Hematopoietic multipotent progenitor cell (in vitro differentiated cells): ENCODE measurements around the gene CPLANE2. TPM values are rescaled to one million over a fixed set of nuclear protein-coding genes. Genes with fewer than 3 reads are reported as not detected.
"Not testable (repeated sequence)": the region's sequence is repeated elsewhere in the genome, so short reads cannot be mapped to it uniquely, and the experiment has no call there.

Experiments used
- DNase-seq, 3 donors: peaks; one replicate each; pipeline ENCODE4 v3.0.0-alpha.2; 2011 to 2015; ENCODE audit warnings: low read depth in 2 of 3, low spot score in 2 of 3
- total RNA-seq: library from RNA; depleted of rRNA; stranded (reverse); fragments of >200 nt; gene quantifications from one replicate; pipeline ENCODE4 v1.2.3, GENCODE V29; 2012

Gene CPLANE2
- total RNA-seq, 1 donor, result 20.7 TPM

DNA sequence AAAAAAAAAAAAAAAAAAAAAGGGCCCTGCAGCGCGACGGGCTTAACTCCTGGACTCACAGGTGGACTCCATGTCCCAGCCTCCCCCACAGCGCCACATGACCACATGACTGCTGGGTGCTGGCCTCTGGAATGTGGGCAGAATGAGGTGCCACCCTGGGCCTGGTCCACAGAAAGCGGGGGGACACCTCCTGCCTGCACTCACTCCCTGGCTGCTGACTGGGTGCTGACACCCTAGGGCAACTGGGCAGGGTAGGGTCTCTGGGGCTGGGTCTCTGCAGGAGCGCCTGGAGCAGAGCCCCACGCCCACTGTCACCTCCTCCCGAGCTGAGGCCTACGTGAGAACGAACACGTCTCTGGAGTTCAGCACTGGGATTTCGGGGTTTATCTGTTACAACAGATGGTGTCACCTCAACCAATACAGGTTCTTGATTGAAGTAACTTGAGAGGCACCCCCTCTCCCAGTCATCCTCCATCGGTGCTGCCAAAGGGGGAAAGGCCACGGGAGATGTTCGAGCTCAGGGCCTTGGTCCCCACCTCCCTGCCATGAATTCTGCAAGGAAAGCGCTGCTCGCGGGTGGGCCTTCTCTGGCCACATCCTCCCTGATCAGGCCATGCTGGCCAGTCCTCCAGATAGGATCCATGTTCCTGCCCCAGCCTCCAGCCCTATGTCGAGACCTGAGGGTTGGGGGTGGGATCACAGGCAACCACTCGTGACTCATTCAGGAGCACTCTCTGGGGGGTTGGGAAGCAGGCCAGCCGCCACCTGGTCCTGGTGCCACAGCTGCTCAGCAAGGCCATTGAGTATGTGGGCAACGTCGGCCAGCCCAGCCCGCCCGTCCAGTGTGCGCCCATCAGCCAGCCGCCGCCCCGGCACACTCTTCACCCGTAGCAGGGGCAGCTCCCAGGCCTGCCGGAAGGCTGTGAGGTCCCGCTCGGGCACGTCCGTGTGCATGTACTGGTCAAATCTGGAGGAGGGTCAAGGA is 5.4 kb downstream of the CPLANE2 start:
- no peak for DNase-seq

DNA sequence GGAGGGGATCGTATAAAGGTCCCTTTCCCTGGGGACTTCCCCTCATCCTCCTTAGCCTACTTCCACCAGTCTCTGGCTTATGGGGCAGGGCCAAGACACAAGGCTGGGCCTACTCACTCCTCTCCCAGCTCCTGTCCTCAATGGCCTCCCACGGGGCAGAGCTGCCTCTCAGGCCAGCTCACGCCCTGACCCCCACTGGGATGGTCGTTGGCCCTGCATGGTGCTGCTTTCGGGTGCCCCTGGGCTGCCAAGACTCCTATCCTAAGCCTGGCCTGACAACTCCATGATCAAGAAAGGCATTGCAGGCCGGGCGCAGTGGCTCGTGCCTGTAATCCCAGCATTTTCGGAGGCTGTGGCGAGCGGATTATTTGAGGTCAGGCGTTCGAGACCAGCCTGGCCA is 6.2 kb downstream of the CPLANE2 start:
- no peak for DNase-seq

DNA sequence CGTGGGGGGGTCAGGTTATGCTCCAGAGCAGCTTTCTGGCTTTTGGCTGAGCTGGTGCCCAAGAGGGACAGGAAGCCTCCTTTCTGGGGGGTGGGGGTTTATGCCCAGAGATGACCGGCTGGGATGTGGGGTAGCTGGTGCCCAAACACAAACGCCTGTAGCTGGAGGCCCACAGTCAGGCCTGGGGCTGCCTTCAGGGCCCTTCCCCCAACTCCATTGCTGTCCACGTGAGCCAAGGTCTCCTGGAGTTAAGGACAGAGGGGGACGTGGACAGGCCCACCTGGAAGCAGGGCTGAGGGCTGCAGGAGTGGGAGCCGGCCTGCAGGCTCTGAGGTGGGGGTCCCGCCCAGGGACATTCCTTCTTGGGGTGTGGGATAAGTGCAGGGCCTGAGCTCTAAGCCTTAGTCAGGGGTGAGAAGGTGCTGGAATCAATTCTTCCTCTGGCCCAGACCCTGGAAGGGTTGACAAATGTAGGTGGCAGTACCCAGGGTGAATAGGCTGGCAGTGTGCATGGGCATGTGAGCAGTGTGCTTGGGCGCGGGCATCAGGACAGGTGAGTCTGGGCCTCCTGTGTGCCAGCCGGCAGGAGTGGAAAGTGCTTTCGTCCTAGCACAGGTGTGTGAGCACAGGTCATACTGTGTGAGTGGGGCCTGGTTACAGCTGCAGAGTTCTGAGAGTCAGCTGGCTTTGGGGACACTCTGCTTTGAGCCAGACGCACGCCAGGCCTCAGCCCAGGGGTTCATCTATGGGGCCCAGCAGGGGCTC is 6.8 kb downstream of the CPLANE2 start:
- DNase-seq, result no peak

DNA sequence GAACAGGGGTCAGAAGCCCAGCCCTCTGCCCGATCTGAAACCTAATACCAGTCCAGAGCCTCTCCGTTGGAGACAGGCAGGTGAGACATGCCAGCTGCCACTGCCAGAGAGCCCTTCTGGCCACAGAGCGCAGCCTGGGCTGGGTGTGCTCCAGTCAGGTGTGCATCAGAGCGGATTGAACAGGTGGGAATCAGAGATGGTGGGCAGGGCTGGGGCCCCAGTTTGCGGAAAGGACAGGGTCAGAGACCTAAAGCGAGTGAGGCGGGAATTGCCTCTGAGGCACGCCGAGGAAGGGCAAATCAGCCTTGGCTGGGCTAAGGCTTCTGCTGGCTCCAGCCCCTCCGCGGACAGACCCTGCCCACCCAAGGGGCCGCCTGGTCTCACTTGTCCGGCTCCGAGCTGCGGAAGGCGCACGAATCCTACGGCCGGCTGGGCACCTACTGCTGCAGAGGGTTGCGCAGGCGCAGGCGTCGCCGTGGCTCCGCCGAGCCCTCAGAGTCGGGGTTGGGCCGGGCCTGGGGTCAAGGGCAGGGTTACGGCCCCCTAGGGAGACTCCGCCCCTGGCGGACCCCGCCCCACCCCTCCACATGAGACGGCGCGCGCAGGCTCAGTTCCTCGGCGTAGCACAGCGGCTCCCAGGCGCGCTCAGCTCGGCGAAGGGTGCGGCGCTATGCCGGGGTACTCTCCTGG is 10.3 kb downstream of the CPLANE2 start:
- no peak for DNase-seq

DNA sequence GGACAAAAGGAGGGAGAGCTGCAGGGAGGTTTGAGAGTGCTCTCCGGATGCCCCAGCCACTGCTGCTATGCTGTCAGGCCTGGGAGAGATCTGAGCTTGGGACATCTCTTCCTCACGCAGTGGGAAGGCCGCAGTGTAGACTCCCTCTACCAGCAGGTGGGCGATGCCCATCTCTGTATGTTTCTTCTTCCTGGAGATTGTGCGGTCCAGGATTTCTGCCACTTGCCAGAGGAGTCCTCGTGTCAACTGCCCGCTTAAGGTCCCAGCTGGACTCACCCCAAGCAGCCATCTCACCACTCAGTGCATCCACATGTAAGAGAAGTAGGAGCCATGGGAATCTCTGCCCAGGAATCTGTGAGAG is 10.9 kb downstream of the CPLANE2 start:
- DNase-seq, result no peak

DNA sequence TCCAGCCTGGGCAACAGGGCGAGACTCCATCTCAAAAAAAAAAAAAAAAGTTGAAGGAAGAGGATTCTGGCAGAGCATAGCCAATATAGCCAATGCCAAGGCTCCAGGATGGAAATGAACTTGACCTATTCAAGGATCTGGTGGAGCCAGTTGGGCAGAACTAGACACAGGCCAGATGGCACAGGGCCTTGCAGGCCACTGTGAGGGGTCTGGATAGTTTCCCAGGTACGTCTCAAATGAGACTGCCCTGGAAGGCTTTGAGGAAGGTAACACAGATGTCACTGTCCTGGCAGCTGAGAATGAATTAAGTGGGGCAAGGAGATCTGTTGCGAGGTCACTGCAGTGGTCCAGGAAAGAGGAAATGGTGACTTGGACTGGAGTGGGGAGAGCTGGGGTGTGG is 12.5 kb downstream of the CPLANE2 start:
- no peak for DNase-seq

DNA sequence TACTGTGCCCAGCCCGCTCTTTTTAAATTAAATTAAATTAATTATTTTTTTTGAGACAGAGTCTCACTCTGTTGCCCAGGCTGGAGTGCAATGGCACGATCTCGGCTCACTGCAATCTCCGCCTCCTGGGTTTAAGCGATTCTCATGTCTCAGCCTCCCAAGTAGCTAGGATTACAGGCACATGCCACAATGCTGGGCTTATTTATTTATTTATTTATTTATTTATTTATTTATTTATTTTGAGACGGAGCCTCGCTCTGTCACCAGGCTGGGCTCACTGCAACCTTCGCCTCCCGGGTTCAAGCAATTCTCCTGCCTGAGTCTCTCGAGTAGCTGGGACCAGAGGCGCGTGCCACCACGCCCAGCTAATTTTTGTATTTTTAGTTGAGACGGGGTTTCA is 14.3 kb downstream of the CPLANE2 start:
- not testable (repeated sequence) for DNase-seq

DNA sequence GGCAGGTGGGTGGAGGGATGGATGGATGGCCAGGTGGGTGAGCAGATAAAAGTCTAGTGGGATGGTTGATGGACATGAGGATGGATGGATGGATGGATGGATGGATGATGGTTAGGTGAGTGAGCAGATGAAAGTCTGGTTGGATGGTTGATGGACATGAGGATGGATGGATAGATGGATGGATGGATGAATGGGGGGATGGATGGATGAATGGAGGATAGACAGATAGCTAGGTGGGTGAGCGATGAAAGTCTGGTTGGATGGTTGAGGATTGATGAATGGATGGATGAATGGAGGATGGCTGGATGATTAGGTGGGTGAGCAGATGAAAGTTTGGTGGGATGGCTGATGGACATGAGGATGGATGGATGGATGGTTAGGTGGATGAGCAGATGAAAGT is 15.5 kb downstream of the CPLANE2 start:
- no peak for DNase-seq

DNA sequence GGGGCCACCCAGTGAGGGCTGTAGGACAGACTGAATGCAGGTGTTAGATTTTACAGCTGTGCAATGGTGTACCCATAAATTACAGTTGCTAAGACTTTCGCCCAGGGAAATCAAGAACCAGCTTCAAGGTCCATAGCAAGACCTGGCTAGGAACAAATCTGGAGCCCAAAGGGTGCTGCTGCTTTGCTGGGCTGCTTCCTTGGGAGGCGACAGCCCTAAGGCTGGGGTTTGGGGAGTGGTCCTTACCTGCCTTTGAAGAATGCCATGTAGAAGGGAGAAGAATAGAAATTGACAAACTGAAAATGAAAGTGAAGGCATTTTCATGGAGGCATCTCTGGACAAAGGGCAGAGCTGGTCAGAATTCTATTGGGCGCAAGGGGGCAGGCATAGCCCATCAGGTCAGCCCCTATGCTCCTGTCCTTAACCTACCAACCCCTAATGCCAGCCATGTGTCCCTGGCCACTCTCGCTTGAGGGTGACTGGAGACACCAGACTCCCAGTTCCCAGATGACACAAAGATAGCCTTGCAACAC is 16.9 kb downstream of the CPLANE2 start:
- no peak for DNase-seq

DNA sequence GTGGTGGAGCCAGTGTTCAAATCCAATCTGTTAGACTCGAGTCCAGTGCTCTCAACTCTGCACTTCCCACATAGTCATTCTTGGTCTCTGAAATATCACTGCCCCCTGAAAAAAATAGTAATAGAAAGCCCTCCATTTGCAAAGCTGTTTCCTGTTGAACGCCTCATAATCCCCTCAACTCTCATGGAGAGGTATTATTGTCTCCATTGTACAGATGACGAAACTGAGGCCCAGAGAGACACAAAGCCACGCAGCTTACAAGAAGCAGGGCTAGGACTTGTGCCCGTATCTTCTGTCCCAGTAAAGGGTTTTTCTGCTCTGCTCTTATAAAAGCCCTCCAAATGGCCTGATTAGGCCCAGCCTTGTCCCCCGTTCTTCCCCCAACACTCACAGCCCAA is 18.3 kb downstream of the CPLANE2 start:
- no peak for DNase-seq

DNA sequence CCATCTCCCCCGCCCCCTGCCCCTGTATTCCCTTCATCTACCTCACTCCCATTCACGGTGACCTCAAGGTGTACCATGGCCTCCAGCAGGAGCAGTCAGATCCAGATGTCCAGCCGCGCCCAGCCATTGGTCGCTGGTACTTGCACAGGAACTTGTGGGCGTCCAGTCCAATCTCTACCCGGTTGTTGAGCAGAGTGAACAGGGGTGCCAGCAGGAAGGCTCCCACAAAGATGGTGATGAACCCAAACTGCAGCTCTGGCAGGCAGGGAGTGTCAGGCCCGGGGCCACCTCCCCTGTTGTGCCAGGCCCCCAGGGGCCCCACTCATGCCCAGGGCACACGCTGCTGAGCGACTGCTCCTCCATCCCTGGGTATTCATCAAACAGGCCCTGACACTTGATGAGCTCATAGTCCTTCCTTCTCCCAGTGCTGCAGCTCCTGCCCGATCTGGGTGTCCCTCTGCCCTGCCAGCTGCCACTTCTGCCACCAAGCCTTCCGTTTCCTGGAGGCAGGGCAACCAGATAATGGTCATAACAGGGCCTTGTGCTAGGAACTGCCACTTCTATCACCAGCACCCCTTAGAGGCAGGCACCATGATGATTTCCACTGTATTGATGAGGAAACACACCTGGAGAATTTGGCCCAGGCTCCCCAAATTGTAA is 18.8 kb downstream of the CPLANE2 start:
- no peak for DNase-seq

DNA sequence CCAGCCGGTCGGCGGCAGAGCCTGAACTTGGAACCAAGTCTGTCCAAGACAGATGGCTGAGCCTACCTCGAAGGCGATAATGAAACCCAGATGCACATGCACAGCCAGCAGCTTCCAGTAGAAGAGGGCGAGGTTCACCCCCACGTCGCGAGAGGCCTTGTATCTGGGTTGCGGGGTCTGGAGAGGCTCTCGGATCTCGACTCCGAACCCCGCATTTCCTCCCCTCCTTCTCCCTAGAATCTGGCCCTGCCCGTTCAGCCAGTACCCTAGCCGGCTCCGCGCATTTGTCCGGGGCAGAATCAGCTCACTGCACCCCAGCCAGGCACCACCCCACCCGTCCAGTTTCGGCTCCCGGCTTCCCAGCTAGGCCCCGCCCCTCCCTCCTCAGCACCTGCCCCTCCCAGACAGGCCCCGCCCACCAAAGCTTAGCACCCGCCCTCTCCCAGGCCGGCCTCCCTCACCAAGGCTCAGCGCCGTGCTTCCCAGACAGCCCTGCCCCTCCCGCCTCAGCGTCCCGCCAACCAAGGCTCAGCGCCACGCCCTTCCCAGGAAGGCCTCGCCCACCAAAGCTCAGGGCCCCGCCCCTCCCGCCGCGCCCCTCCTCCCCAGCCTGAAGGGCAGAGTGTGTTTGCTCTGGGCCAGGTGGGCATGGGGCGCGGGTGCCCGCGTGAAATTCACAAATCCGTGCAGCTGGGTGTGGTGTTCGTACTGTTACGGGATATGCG is 19.8 kb downstream of the CPLANE2 start:
- DNase-seq, result peak; percentile 78 to 96 (median 95)

DNA sequence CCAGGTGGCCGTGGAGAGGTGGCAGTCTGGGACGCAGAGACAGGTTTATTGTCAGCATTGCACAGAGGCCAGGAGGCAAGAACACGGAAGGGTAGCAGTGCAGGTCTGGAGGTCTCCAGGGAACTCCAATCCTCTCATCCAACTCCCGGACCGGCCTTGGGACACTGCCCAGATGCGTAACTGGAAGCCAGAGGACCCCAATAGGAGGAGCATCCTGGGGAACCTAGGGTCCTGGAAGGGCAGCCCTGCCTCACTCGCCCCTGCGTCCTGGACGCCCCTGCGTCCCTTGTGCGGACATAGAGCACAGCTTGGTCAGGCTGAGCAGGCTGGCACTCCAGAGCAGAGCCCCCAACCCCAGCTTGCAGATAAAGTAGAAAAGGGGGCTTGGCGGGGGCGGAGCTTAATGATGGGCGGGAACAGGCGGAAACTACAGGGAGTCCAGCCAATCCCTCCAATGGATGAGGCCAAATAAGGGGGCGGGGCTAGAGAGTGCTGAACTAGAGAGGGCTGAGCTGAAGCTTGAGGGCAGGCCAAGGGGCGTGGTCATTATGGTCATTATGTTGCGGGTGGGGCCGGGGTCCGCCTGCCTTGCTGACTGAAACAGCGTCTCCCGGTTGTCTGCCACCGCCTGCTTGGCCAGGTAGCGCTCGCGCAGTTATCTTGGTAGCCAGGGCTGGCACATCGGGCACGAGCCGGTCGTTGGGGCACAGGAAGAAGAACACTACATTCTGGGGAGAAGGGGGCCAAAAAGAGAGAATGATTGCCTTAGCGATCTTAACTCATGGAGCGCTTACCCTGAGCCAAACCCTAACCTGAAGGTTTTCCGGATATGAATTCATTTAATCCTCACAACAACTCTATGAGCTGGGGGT is 20.9 kb downstream of the CPLANE2 start:
- DNase-seq, result peak in 2 of 3 donors; percentile 89 to 96

DNA sequence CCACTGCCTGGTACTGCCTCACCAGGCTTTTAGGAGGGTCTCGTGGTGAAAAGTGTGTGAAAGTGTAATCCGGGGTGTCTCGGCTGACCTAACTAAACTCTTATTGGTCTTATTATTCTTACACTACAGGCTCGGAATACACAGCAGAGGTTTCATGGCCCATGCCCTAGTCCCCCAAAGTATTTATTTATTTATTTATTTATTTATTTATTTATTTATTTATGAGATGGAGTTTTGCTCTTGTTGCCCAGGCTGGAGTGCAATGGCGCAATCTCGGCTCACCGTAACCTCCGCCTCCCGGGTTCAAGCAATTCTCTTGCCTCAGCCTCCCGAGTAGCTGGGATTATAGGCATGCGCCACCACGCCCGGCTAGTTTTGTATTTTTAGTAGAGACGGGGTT is 21.7 kb downstream of the CPLANE2 start:
- DNase-seq, result not testable (repeated sequence)

DNA sequence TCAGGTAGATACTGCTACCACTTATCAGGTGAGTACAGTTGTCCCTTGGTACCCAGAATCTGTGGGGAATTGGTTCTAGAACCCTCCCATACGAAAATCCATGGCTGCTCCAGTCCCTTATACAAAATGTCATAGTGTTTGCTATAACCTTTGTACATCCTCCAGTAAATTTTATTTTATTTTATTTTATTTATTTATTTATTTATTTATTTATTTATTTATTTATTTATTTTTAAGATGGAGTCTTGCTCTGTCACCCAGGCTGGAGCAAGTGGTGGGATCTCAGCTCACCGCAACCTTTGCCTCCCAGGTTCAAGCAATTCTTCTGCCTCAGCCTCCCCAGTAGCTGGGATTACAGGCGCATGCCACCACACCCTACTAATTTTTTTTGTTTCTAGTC is 23.4 kb downstream of the CPLANE2 start:
- not testable (repeated sequence) for DNase-seq

DNA sequence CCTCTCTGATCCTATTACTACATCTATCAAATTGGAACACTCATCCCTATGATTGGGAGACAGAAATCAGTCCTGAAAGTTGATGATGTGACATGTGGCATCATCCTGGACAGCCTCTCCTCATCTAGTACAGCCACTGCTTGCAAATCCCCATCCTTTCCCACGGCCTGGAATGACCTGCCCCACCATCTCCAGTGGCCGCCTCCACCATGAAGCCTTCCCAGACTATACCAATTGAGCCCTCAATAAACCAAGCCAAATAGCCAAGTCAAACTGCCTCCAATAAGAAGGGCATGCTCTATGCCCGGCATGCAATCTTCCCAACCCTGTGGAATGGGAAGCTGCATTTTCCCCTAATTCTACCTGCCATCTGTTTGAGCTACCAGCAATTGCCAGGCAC is 24.0 kb downstream of the CPLANE2 start:
- no peak for DNase-seq

DNA sequence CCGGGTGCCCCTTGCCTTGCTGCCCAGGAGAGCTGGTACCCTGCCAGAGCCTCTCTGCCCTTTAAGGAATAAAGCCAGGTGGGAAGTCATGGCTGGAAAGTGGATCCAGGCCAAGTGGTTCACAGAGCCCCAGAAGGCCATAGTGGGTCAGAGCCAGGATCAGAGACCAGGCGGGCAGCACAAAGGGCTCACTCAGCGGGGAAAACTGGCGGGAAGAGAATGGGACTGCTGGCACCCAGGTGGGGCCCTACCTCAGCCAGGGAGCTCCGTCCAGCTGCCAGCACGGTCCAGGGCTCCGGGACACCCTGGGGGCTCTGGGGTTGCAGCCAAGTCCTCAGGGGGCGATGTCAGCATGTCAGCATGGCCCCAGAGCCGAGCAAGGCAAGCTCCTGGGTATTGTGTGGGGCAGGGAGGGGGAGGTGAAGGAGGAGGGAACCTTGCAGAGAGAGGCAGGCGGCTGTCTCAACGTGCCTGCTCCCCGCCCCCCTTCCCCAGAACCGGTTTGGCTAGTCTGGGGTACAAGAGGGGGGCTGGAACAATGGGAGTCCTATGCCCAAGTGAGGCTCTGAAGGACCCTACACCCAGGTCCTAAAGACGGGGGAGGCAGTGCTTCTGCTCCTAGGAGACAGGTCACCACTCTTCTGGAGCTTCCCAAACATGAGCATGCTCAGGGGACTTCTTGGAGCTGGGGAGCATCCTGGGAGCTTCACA is 24.6 kb downstream of the CPLANE2 start, which contains the start of gene ARHGEF19:
TSS of gene ARHGEF19 (minus strand) at position 402 of the 711 bp plus-strand sequence. CDS start 3,598 bp downstream, outside the sequence.
- DNase-seq, result no peak

DNA sequence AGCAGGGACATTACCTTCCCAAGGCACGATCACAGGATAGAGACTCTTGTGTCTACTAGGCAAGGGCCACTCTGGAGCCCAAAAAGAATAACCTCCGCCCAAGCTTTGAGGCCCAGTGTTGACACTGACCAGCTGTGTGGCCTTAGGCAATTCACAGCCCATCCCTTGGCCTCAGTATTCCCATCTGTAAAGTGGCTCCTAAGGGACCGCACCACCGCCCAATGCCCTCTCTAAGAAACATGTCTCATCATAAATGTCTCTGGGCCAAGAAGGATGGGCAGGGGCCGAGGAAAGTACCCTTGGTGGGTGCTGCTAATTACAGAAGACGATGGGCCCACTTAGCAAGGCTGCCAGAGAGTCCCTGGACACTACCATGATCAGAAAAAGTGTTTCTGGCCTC is 25.2 kb downstream of the CPLANE2 start:
- DNase-seq, result no peak
